ENCODE measurements around the gene ZZZ3. TPM values are rescaled to one million over a fixed set of nuclear protein-coding genes. Genes with fewer than 3 reads are reported as not detected.

Gene ZZZ3
- total RNA-seq, 1 experiment from 2014 or later = 36.4 TPM

Small RNA genes lying within 50 kb of the gene (small RNA-seq; reads per million reads assigned to genes)
- not detected for gene RN7SL370P

Other genes starting within 250 kb of the ZZZ3 start
- 20.2 and 23.2 TPM in 2 replicates for gene USP33, start 77.2 kb upstream of the ZZZ3 start, total RNA-seq (2014; rRNA removed; shearing (Covaris generic))
- 2.0 and 2.1 TPM in 2 replicates for gene MIGA1, start 97.0 kb upstream of the ZZZ3 start, total RNA-seq (2014; rRNA removed; shearing (Covaris generic))
- not detected in 2 replicates for gene NEXN, start 206.0 kb upstream of the ZZZ3 start, total RNA-seq (2014; rRNA removed; shearing (Covaris generic))